Cerebellar nuclear complex (tissue), 1 donor: ENCODE results near the gene NEU2.
"Not testable (repeated sequence)": the region's sequence is repeated elsewhere in the genome, so short reads cannot be mapped to it uniquely, and the experiment has no call there.

ENCODE experiments used
- DNase-seq, 2 experiments: peaks; one replicate each; lab custom pipeline; 2025; lab: John Stamatoyannopoulos, UW

NEU2 gene

DNA sequence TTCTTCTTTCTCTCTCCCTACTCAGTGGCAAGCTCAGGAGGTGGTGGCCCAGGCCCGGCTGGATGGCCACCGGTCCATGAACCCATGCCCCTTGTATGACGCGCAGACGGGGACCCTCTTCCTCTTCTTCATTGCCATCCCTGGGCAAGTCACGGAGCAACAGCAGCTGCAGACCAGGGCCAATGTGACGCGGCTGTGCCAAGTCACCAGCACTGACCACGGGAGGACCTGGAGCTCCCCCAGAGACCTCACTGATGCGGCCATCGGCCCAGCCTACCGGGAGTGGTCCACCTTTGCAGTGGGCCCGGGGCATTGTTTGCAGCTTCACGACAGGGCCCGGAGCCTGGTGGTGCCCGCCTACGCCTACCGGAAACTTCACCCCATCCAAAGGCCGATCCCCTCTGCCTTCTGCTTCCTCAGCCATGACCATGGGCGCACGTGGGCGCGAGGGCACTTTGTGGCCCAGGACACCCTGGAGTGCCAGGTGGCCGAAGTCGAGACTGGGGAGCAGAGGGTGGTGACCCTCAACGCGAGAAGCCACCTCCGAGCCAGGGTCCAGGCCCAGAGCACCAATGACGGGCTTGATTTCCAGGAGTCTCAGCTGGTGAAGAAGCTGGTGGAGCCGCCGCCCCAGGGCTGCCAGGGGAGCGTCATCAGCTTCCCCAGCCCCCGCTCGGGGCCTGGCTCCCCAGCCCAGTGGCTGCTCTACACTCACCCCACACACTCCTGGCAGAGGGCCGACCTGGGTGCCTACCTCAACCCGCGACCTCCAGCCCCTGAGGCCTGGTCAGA is 1.8 kb downstream of the NEU2 start:
- DNase-seq = no peak

GRCh38 chr2:233035426-233036161 is 3.1 kb downstream of the NEU2 start:
- DNase-seq = no peak

- DNase-seq = no peak
Observed at GRCh38 chr2:233036162-233036838, 3.8 kb downstream of the NEU2 start.

DNA sequence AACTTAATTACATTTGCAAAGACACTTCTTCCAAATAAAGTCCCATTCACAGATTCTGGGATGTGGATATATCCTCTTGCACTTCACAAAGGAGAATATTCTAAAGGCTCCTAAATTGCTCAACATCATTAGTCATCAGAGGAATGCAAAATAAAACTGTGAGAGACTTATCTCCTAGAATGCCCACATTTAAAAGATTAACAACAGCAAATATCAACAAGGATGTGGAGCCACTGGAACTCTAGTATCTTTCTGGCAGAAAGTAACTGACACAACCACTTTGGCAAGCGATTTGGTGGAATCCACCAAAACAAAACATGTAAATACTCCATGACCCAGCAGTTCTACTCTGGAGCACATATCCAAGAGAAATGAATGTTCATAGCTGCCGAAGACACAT is 4.6 kb downstream of the NEU2 start:
- DNase-seq = no peak

DNA sequence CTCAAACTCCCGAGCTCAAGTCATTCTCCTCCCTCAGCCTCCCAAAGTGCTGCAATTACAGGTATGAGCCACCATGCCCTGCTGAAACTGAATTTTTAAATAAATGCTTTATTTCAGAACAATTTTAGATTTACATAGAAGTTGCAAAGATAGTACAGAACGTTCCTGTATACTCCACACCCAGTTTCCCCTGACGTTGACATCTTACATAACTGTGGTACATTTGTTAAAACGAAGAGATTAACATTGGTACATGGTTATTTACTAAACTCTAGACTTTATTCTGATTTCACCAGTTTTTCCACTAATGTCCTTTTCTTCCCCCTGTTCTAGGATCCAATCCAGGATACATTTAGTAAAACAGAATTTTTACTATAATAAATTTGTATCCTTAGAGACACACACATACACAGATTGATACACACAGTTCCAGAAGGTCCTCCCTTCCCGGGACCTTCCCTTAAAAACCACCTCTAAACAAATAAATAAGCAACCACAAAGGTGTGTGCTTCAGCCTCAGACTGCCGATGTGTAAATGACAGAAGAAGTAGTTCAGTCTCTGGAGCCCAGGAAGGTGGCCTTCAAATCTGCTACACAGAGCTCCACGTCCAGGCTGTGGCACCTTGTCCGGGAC is 6.9 kb downstream of the NEU2 start:
- no peak for DNase-seq

DNA sequence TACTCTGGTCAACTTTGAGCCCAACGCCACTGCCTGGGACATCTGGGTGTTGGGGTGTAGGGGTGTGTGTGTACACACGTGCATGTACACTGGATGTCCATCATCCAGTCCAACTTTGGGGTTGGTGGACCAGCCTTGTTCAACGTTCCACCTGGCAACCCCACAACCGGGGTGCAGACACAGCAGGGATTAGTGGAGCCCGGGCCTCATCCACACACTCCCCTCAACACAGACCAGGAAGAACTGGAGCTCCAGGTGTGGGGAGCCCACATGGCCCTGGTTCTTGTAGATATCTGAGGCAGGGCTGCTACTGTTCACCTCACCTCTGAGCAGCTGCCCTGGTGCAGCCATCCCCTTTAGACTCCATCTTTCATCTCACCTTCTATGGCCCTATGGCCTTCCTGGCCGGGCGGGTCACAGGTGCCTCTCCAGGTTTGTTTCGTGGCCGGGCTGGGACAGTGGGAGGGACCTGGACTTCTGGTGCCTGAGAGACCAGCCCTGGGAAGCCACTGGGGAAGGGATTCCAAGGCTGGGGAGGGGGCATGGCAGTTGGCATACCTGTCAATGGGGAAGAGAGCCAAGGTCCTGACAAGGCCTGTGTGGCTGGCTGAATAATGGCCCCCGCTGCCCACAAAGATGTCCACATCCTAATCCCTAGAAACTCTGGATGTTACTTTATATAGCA is 7.5 kb downstream of the NEU2 start:
- no peak for DNase-seq

DNA sequence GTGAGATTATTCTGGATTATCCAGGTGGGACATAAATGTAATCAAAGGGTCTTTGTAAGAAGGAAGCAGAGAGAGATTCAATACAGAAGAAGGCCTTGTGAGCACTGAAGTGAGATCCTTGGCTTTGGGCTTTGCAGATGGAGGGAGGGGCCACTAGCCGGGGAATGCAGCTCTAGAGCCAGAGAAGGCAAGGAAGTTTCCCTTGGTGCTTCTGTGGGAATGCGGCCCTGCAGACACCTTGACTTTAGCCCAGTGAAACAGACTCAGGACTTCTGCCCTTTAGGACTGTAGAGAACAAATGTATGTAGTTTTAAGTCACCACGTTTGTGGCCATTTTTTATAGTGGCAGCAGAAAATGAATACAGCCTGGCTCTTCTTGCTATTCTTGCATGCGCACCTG is 8.1 kb downstream of the NEU2 start:
- no peak for DNase-seq

DNA sequence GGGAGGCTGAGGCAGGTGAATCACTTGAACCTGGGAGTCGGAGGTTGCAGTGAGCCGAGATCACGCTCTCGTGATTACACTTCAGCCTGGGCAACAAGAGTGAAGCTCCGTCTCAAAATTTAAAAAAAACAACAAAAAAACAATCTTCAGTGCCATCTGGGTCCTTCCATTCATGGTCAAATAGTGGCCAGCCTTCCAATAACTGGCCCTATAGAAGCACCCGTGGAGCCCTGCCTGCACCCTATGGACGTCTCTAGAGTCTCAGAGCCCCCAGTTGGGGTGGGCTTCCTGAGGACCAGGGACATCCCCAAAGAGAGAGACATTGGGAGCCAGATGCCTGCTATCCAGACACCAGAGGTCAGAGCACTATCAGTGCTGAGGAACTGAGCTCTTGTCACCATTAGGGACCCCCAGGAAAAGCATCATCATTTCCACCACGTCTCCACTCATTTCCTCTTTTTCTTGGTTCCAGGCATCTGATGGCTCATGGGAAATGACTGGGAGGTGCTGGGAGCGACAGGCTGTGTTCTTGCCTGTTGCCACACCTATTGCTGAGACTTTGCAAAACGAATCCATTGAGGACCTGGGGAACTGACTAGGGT is 9.4 kb downstream of the NEU2 start:
- DNase-seq = no peak

DNA sequence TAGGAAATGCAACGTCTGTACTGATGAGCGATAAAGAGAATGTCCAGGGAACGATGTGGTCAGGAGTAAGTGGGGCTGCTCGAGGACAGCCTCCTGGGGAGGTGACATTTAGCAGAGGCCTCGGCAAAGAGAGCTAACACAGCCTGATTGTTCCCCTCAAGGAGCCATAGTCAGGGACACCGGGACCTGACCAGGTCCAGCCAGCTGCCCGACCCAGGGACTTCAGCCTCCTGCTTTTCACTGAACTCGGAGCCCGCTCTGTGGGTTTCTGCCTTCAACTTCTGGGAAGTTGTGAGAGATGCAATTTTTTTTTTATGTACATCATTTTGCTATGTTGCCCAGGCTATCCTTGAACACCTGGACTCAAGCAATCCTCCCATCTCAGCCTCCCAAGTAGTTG is 10.1 kb downstream of the NEU2 start:
- no peak for DNase-seq

DNA sequence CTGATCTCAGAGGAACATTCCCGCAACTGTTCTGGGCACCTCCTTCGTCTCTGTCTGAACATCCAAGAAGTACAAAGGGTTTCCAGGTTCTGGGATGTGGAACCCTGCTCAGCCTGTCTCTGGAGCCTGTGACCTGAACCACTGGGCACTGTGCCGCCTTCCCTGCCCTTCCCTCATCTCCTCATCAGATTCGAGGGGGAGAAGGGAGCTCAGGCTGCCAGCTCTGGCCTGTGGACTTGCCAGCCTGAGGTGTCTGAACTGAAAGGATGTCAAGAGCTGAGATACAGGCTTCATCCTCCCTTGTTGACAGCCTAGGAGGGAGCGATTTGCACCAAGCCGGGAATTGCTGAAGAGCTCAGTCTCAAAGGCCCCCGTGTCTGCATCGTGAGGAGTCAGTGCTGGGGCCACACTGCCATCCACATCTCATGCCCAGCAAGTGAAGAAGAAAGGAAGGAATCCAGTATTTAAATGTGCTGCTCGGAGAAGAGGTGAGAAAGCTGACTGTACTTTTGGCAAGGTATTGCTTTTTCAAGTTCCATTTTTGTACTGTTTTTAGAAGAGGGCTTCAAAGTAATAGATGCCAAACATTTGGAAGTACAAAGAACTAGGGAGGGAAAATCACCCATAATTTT is 12.6 kb downstream of the NEU2 start:
- no peak for DNase-seq

- no peak for DNase-seq
Observed at GRCh38 chr2:233047206-233047605, 14.7 kb downstream of the NEU2 start.

DNA sequence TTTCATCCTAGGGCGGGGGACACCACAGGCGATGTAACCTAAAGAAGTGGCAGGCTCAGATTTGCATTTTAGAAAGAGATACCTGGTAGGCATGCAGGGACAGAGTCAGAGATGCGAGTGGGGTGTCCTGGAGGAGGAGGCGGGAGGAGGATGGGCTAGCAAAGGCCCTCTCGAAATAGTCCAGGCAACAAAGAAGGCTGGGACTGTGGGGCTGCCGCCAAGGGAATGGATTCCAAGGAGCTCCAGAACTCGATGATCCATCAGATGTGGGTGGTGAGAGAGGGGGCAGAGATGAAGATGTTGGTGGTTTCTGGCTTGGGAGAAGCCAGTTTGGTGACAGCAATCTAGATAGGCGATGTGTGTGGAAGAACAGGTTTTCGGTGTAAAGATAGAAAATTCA is 15.2 kb downstream of the NEU2 start:
- no peak for DNase-seq

DNA sequence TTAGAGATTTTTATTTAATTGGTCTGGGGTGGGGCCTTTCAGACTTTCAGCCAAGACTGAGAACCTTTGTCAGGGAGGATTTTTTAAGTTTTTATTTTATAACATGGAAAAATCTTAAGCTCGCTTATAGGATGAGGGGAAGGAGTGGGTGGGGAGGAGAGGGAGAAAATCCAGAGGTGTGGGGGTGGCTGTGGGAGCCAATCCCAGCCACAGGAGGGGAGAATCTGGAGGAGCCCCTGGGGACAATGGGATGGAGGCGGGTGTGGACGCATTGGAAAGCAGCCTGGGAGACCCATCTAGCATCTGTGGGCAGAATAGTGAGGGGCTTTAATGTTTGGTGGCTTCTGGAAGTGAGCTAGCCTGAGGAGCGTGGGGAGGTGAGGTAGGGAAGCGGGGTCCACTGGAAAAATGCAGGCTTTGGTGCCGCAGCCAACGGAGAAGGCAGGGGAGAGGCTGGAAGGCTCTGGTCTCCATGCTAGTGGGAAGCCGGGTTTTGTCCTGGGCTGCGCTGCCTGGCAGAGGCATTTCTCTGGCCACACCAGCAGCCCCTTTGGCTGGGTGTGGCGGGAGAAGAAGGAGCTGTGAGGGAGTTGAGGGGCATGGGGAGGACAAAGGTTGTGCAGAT is 16.2 kb downstream of the NEU2 start:
- no peak for DNase-seq

- DNase-seq = no peak
Observed at GRCh38 chr2:233049194-233049761, 16.8 kb downstream of the NEU2 start.

- DNase-seq = no peak
Observed at GRCh38 chr2:233051241-233052149, 19.0 kb downstream of the NEU2 start.

GRCh38 chr2:233052517-233052916 is 20.0 kb downstream of the NEU2 start:
- DNase-seq = not testable (repeated sequence)

DNA sequence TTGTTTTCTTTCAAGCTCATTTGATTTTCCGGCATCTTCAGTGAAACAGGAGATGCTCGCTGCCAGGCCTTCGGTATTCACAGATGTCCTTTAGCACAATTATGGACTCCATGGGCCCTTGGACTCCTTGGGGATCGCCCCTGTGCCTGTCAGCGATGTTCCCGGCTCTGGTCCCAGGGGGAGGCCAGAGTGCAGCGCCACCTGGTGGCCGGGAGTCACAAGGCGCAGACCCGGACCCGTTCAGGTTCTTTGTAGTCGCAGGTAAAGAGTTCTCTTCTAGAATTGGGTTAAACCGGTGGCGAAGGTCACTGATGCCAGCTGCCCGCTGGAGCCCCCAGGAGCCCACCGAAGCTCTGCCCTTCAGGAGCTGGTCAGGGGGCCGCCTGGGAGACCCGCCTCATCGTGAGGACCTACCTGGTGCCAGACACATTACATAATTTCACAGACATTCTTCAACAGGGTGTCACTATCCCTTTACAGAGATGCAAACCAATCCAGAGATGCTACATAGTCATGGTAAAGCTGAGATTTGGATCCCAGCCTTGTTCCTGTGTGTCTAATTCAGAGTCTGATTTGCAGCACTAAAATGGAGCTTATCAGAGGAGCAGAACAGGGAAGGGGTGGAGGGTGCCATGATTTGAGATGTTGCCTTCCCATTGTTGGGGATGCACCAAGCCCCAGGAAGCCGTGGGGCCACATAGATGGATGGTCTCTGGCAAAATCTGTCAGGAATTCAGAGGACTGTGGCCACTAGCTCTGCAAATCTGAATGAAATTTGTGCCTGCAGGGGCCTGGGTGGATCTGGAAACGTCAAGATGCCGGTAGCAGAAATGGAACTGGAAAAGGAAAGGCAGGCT is 21.7 kb downstream of the NEU2 start:
- DNase-seq = no peak

GRCh38 chr2:233055362-233055761 is 22.9 kb downstream of the NEU2 start:
- DNase-seq = no peak
